HG03196 (cell line): ENCODE measurements around the gene SYTL1.

Experiments
- ATAC-seq: cut with Tn5 transposase; IDR thresholded peaks from one replicate; pipeline ENCODE4 v1.9.1; 2021; ENCODE audit not compliant: unreplicated experiment

SYTL1 gene

GRCh38 chr1:27363766-27364695, 22.2 kb downstream of the SYTL1 start:
- no peak for ATAC-seq

GRCh38 chr1:27364696-27365371, 23.0 kb downstream of the SYTL1 start:
- ATAC-seq, result no peak

GRCh38 chr1:27365372-27366112, 23.7 kb downstream of the SYTL1 start:
- no peak for ATAC-seq

GRCh38 chr1:27366113-27366410, 24.2 kb downstream of the SYTL1 start:
- ATAC-seq, result no peak

DNA sequence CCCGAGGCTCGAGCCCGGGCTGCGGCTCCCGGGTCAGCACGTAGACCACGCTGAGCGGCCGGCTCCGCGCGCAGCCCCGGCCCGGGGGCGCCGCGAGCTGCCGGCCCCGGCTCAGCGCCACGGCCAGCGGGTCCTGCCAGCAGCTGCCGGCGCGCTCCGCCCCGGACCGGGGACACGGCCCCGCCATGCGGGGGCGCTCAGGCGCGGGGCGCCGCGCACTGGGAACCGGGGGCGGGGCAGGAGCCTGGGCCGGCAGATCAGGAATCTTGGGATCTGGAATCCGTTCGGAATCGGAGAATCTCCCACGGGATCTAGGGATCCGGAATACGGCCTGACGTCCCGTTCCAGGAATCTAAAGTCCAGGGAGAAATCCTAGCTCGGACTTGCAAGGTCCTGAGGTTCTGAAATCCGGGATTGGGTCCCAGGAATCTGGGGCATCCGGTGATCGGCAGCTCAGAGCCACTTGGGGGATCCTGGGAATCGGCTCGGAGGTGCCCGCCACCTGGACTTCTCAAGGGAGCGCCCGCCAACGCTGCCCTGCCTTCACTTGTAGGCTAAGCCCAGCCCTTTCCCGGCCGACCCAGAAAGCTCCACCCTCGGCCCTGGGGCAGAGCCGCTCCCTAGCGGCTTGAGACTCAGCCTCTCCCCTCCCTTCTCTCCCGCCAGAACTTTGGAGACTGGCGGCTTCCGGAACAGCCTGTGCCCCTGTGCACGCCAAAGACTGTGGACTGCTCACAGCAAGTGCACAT, 24.8 kb downstream of the SYTL1 start, which contains the start of gene MAP3K6:
TSS of gene MAP3K6 (minus strand) at position 551 of the 749 bp plus-strand sequence. CDS start at position 187, 364 bp downstream.
- ATAC-seq, result no peak

GRCh38 chr1:27367160-27367650, 25.4 kb downstream of the SYTL1 start:
- no peak for ATAC-seq

DNA sequence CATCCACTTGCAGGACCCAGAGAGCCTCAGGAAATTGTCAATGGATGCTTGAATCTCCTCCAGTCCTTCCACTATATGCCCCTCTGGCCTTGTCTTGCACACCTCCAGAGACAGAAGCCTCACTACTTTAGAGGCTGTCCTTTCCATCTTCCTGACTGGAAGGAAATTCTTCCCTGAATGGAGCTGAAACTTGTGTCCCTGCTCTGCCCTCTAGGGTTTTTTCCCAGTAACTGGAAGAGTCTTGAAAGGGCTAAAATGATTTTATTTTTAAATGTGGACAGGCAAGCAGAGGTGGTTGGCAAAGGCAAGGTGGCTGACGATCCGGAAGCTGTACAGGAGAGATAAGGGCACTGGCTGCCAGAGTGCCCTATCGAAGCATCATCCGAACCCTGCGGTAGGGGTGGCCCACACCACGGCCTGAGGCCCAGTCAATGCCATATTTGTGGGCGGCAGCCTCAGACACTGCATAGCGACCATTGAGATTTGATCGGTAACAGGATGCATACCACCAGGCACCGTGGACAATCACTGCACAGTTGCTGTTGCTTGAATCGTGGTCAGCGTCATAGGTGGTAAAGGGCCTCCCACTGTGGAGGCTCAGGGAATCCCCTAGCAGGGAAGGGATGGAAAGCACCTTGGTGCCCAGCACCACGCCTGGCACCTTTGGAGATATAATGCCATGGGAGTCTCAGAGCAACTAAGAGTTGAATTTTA, 27.2 kb downstream of the SYTL1 start:
- ATAC-seq, result no peak

GRCh38 chr1:27372022-27372807, 30.4 kb downstream of the SYTL1 start:
- ATAC-seq, result no peak

- ATAC-seq, result no peak
Observed at GRCh38 chr1:27372808-27373690, 31.2 kb downstream of the SYTL1 start.

DNA sequence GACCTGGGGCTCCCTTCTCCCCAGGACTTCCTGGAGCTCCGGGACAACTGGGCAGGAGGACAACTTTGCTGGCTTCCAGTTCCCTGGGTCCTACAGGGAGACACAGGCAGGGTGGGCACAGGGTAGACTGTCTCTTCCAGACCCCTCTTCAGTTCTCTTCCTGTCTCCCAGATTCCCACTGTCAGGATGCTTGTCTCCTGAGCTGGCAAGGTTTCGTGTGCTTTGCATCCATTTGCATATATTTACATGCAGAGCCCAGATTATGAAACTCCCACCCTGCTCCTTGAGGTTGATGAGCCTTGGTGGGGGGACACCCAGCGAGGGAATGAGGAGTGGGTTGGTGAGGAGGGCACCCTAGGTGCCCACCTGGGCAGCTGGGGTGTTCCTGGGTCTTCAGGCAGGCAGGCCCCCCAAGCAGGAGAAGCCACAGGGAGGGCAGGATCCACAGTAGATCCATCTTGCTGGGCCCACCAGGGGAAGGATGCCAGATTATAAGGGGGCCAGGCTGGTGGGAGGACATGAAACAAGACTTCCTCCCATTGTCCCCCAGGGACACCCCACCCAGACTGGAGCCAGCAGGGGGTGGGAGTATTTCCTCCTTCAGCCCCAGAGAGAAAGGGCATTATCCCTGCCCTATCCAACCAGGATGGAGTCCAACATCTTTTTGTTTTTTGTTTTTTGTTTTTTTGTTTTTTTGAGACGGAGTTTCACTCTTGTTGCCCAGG, 32.7 kb downstream of the SYTL1 start, which contains the start of gene FCN3:
TSS of gene FCN3 (minus strand) at position 463 of the 725 bp plus-strand sequence. CDS start at position 457, 6 bp downstream.
- ATAC-seq, result no peak

GRCh38 chr1:27377760-27378495, 36.1 kb downstream of the SYTL1 start:
- no peak for ATAC-seq

- ATAC-seq, result no peak
Observed at GRCh38 chr1:27379564-27380122, 37.8 kb downstream of the SYTL1 start.

DNA sequence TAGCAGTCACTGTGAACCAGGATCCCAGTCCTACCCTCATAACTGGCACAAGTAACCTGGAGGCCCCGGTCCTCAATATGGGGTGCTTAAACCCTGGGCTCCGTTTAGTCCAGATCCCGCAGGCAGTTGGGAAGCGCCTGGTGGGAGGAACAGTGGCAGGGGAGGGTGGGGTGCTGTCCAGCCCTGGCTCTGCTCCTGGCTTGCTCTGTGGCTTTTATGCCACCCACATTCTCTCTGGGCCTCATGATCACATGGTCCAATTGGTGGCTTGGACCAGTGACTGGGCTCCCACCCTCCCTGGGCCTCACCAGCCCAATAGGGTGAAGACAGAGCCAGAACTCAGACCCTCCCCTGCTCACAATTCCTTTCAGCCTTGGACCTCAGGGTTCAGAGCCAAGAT, 38.4 kb downstream of the SYTL1 start:
- ATAC-seq, result no peak

DNA sequence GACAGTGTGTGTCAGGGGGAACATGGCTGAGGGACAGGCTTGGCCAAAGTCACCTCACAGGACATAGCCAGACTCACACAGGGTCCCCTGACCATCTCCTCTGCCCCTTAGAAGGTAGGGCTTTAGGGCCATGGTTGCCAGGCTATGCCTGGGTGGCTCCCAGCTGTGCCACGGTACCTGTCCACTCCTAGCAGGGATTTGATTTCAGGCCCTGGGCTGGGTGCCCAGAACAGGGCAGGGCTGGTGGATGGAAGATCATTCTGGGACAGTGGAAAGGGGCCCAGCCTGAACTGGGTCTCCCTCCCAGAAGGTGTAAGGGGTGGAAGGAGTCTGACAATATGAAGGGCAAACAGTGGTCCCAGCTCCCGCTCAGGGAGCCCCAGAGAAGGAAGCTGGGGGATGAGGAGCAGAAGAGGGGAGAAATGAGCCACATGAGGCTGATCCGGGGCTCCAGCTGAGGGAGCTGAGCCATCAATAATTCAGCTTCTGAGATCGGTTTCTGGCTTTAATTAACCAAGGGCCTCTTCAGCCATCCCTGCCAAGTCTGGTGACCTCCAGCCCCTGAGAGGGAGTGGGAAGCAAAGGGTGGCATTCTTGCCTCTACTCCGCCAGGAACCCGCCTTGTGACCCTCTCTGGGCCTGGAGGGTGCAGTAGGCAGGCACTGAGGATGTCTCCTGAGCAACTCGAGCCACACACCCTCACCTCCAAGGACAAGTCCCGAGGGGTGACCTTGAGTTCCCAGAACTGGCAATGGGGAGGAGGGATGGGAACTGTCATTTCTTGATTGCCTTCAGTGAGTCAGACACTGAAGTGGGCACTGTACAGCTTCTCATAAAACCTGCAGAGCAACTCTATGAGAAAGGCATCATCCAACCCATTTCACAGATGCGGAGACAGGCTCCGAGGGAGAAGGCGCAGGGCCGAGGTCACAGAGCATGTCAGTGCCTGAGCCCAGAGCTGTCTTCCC, 39.2 kb downstream of the SYTL1 start:
- no peak for ATAC-seq
